Ishikawa (cell line): ENCODE data around the gene FGF11.

ENCODE experiments used
- CEBPB ChIP-seq: IDR thresholded peaks from 2 replicates; pipeline ENCODE4 v1.6.1; 2012
- CREB1 ChIP-seq: IDR thresholded peaks from 2 replicates; pipeline ENCODE4 v1.6.1; 2012; ENCODE audit warnings: low read depth
- EGR1 ChIP-seq: IDR thresholded peaks from 2 replicates; pipeline ENCODE4 v1.6.1; 2012
- EP300 ChIP-seq: IDR thresholded peaks from 2 replicates; pipeline ENCODE4 v1.6.1; 2012; ENCODE audit warnings: borderline replicate concordance
- FOXM1 ChIP-seq: IDR thresholded peaks from 2 replicates; pipeline ENCODE4 v1.6.1; 2012; ENCODE audit warnings: low read depth, borderline replicate concordance
- MAX ChIP-seq: IDR thresholded peaks from 2 replicates; pipeline ENCODE4 v1.6.1; 2012
- NFIC ChIP-seq: IDR thresholded peaks from 2 replicates; pipeline ENCODE4 v1.6.1; 2012
- RAD21 ChIP-seq: IDR thresholded peaks from 2 replicates; pipeline ENCODE4 v1.6.1; 2012; ENCODE audit warnings: low read depth
- REST ChIP-seq: IDR thresholded peaks from 2 replicates; pipeline ENCODE4 v1.6.1; 2012; ENCODE audit warnings: low read depth, mild to moderate bottlenecking
- TAF1 ChIP-seq: IDR thresholded peaks from 2 replicates; pipeline ENCODE4 v1.6.1; 2012; ENCODE audit warnings: low read depth, mild to moderate bottlenecking
- TCF12 ChIP-seq: IDR thresholded peaks from 2 replicates; pipeline ENCODE4 v1.6.1; 2012; ENCODE audit warnings: low read depth
- TEAD4 ChIP-seq: IDR thresholded peaks from 2 replicates; pipeline ENCODE4 v1.6.1; 2012
- USF1 ChIP-seq: IDR thresholded peaks from 2 replicates; pipeline ENCODE4 v1.6.1; 2012
- YY1 ChIP-seq: IDR thresholded peaks from 2 replicates; pipeline ENCODE4 v1.6.1; 2012; ENCODE audit warnings: low read depth
- ZBTB7A ChIP-seq: IDR thresholded peaks from 2 replicates; pipeline ENCODE4 v1.6.1; 2012; ENCODE audit warnings: low read depth

The FGF11 gene

GRCh38 chr17:7439462-7440112, at the start of gene FGF11:
Gene FGF11, plus strand, starts transcription at chr17:7439512. Its CDS starts 109 bp downstream, at chr17:7439621.
- no peak for TF ChIP-seq TCF12
- TF ChIP-seq TEAD4 = no peak
- TF ChIP-seq USF1 = no peak
- peak; percentile 34; the same call in 1 of the 2 replicates for TF ChIP-seq REST
- TF ChIP-seq MAX = no peak
- peak; percentile 67 for TF ChIP-seq ZBTB7A
- TF ChIP-seq EGR1 = 0 out of 2 replicates have a peak, but pooled peaks have one; percentile 12
- TF ChIP-seq NFIC = no peak; the same call in 1 of the 2 replicates

- TF ChIP-seq TAF1 (no peak), YY1 (no peak), MAX (no peak), TEAD4 (no peak), NFIC (no peak), TCF12 (no peak)
Measured at GRCh38 chr17:7389924-7390910, 49.1 kb upstream of the FGF11 start.

DNA sequence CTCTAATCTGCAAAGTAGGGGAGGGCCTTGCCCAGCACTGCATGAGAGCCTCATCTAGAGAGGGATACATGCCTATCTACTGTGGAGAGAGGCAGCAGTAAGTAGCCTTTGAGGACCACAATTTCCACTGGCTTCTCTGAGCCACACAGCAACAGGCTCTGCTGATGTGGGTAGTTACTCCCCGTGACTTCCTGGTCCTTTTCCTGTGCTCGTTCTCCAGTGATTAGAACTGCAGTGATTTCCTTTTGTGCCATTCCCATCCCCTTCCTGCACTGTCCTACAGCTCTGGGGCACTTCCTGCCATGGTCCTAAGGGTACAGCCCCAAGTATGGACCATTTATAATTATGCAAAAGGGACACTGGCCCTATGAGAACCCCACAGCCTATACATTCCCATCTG, 48.0 kb upstream of the FGF11 start:
- no peak for TF ChIP-seq CEBPB
- no peak for TF ChIP-seq FOXM1
- no peak for TF ChIP-seq USF1
- TF ChIP-seq NFIC = no peak
- TF ChIP-seq TCF12 = no peak

DNA sequence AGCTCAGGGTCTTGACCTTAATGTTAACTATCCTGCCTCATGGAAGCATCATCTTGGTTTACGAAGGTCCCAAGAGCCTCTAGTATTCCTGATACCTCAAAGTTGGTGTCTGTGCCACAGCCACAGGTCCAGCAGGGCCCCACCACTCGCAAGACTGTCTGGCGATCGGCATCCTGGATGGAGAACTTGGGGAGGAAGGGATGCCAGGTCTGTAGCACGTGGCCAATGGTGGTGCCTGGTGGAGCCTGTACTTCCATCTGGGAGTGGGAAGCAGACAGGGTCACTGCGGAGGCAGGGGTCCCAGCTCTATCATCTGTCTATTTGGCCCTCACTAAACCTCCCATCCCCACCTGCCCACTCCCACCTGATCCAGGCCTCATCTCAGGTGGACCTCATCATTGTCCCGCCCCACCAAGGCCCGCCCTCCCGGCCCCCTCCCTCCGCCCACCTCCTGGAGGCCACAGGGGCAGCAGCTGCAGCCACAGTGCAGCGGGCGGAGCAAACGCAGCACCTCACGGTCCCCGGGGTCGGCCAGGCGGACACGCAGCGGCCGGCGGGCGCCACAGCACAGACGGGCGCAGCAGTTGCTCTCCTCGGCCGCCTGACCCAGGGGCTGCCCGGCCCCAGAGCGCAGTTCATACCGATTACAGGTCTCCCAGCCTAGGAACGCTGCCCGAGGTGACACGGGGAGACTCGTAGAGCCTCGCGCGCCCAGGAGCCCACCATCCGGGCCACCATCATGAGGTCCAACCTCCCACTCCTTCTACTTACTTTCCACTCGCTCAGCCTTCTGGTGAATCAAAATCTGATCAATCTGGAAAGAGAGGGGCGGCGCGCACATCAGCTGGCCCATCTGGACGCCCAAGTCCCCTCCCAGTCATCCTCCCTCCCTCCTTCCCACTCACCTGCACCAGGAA, 46.4 kb upstream of the FGF11 start:
- TF ChIP-seq RAD21 (no peak), MAX (no peak), ZBTB7A (no peak), TAF1 (no peak; the same call in 1 of the 2 replicates), REST (no peak), YY1 (no peak), CREB1 (no peak), TEAD4 (no peak), NFIC (no peak), FOXM1 (no peak), TCF12 (no peak), EP300 (no peak), CEBPB (no peak), EGR1 (no peak), USF1 (no peak)
